Skeletal muscle tissue (tissue), 4 donors: ENCODE results near the gene STIM1. TPM values are rescaled to one million over a fixed set of nuclear protein-coding genes. Genes with fewer than 3 reads are reported as not detected.

ENCODE experiments used
- H3K27ac ChIP-seq: one replicate; pipeline ENCODE4 v1.7.0; 2013; ENCODE audit warnings: mild to moderate bottlenecking, low read depth, low read length, inconsistent platforms
- H3K27me3 ChIP-seq, 3 donors: one replicate each; pipeline ENCODE4 v1.7.0; 2013; ENCODE audit warnings: low read length in 3 of 3; ENCODE audit not compliant: control insufficient read depth in 3 of 3, insufficient read depth in 3 of 3
- H3K36me3 ChIP-seq, 3 donors: one replicate each; pipeline ENCODE4 v1.7.0; 2013; ENCODE audit warnings: low read length in 3 of 3; ENCODE audit not compliant: control insufficient read depth in 3 of 3, insufficient read depth in 3 of 3
- H3K4me1 ChIP-seq, 3 donors: one replicate each; pipeline ENCODE4 v1.7.0; 2013; ENCODE audit warnings: low read length in 3 of 3, mild to moderate bottlenecking in 3 of 3; ENCODE audit not compliant: control insufficient read depth in 3 of 3, insufficient read depth in 3 of 3
- H3K4me3 ChIP-seq, 3 donors: one replicate each; pipeline ENCODE4 v1.7.0; 2013; ENCODE audit warnings: low read length in 3 of 3
- H3K9ac ChIP-seq, 3 donors: one replicate each; pipeline ENCODE4 v1.7.0; 2013; ENCODE audit warnings: low read length in 3 of 3, mild to moderate bottlenecking in 3 of 3, moderate library complexity in 2 of 3, low read depth in 1 of 3
- H3K9me3 ChIP-seq, 3 donors: one replicate each; pipeline ENCODE4 v1.7.0; 2013; ENCODE audit warnings: low read length in 3 of 3; ENCODE audit not compliant: control insufficient read depth in 3 of 3
- total RNA-seq: library from RNA; depleted of rRNA; stranded (reverse); fragments of >200 nt; gene quantifications from one replicate; pipeline ENCODE4 v1.2.3, GENCODE V29; 2014
- donor health status: Osteomylitis.

The STIM1 gene
- total RNA-seq, 1 donor from 2014 or later, result 54.8 TPM

DNA sequence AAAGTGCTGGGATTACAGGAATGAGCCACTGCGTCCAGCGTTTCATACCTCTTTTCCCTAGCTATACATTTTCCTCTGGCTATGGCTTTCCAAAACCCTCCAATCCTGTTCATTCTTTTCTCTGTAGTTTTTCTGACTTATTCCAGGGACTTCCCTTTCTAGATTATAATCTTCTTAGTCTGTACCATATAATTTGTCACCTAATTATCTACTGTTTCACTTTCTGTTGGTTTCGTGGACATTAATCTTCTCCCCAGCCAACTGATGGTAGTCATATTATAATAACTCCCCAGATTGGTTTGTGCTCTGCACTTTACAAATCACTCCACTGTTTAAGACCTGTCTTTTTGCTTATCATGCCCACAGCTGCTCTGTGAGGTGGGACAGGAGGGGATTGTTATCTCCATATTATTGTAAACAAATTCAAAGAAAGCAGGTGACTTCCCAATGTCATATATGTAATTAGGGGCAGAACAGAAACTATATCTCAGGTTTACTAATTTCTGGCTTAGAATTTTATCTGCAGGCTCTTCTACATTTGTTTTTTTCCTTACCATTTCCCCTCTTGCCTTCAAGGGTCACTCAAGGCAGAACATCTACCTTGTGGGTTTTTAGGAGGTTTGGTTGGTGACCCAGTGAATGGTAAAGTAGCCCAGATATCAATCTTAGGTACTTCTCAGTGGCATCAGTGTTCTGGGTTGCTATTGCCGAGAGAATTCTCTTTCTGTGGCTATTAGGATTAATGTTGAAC lies 23.9 kb downstream of the STIM1 start:
- Histone ChIP-seq H3K4me1 (peaks cover 38 to 55% (median 44%) of the 10 kb centered on the region in 3 donors), H3K27ac (no peak overlapping the region), H3K36me3 (no peaks in the 10 kb centered on the region), H3K27me3 (no peaks in the 10 kb centered on the region), H3K9me3 (no peaks in the 10 kb centered on the region), H3K4me3 (no peak overlapping the region), H3K9ac (peak overlapping the region in 1 of 3 donors; percentile 28)

DNA sequence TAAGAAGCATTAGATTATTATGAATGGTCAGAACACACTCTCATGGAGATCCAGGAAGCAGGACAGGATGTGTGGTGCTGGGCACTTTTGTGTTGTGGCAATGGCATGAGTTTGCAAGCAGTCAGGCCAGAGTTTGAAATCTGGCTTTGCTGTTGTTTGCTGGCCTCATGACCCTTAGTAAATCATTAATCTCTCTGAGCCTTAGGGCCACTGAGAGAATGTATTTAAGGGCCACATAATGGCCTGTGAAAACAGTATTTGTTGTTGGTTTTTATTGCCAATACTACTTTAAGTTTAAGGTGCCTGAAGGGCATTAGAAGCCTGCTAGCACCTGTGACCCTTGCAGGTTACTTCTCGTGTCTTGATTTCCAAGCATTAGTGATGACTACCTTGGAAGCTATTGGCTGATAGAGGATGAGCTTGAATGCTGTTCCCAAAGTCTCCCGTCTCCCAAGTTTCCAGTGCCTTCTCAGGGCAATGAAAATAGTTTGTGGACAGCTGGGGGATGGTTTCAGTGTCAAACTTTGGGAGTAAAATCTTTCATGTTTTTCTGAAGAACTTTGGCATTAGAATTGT lies 24.6 kb downstream of the STIM1 start:
- no peaks in the 10 kb centered on the region for H3K27me3 ChIP-seq
- H3K4me3 ChIP-seq, result no peak overlapping the region
- no peak overlapping the region for H3K9ac ChIP-seq
- H3K4me1 ChIP-seq, result peaks cover 38 to 54% (median 42%) of the 10 kb centered on the region in 3 donors
- H3K27ac ChIP-seq, result no peak overlapping the region
- no peaks in the 10 kb centered on the region for H3K9me3 ChIP-seq
- H3K36me3 ChIP-seq, result no peaks in the 10 kb centered on the region

DNA sequence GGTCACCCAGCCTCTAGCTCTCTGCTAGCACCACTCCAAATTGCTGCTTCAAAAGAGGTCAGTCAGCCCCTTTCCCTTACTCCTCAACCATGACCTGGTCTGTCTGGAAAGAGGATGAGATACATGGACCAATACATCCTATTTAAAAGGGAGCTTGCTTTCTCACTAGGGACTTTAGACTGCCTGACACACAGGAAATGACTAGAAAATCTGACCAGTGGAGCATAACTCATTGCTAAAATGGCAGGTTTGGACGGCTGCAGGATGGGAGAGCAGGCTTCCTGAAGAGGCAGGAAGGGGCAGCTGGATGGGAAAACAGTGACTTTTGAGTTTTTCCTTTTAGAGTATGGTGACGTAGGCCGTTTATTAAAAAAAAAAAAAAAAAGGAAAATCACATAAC lies 25.3 kb downstream of the STIM1 start:
- Histone ChIP-seq H3K4me3 (no peak overlapping the region), H3K9me3 (no peaks in the 10 kb centered on the region), H3K27me3 (no peaks in the 10 kb centered on the region), H3K9ac (peak overlapping the region in 1 of 3 donors; percentile 36), H3K36me3 (no peaks in the 10 kb centered on the region), H3K4me1 (peaks cover 38 to 55% (median 42%) of the 10 kb centered on the region in 3 donors), H3K27ac (no peak overlapping the region)

DNA sequence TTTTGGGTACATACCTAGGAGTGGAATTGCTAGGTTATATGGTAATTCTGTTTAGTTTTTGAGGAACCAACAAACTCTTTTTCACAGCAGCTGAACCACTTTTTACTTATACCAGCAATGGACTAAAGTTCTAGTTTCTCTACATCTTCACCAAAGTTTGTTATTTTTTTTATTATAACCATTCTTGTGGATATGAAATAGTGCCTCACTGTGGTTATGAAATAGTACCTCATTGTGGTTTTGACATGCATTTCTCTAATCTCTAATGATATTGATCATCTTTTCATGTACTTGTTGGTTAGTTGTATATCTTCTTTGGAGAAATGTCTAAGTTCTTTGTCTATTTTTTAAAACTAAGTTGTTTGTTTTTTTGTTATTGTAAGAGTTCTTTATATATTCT lies 27.2 kb downstream of the STIM1 start:
- H3K27me3 ChIP-seq, result no peaks in the 10 kb centered on the region
- H3K4me1 ChIP-seq, result peaks cover 42 to 53% (median 45%) of the 10 kb centered on the region in 3 donors
- H3K4me3 ChIP-seq, result no peak overlapping the region
- no peak overlapping the region for H3K27ac ChIP-seq
- H3K36me3 ChIP-seq, result no peaks in the 10 kb centered on the region
- H3K9me3 ChIP-seq, result no peaks in the 10 kb centered on the region
- no peak overlapping the region for H3K9ac ChIP-seq

DNA sequence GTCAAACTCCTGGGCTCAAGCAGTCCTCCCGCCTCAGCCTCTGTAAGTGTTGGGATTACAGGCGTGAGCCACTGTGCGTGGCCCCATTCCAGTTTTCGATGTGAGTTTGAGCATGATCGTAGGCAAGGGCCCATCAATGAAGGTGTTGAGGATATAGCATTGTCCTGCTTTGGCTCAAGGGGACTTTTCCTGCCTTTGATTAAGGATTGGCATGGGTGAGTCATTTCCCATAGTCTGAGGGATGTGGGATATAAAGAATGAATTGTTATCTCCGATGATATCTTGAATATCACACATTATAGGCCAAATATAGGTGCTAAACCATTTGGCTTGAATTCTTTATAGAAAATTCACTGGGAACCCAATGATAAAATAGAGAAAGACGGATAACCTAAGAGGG lies 30.4 kb downstream of the STIM1 start:
- Histone ChIP-seq H3K9ac (no peak overlapping the region), H3K36me3 (no peaks in the 10 kb centered on the region), H3K27me3 (no peaks in the 10 kb centered on the region), H3K4me1 (peaks cover 18 to 37% (median 36%) of the 10 kb centered on the region in 3 donors), H3K27ac (no peak overlapping the region), H3K9me3 (no peaks in the 10 kb centered on the region), H3K4me3 (no peak overlapping the region)

DNA sequence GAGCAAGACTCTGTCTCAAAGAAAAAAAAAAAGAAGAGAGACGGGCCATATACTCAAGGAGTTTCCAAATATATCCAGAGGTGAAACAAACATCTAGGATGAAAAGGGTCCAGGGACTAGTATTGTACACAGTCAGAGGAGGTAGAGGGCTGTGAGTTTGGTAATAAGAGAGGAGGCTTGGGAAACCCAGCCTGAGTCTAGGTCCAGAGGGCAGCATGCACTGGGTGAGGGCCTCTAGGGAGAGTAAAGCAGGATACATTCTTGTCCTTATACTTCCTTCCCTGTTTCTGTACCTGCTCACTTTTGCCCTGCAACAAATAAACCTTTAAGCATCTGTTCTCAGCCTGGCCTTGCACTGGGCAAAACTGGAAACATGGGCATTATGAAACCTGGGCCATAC lies 31.5 kb downstream of the STIM1 start:
- no peaks in the 10 kb centered on the region for H3K36me3 ChIP-seq
- no peaks in the 10 kb centered on the region for H3K9me3 ChIP-seq
- H3K4me3 ChIP-seq, result no peak overlapping the region
- H3K27ac ChIP-seq, result no peak overlapping the region
- H3K27me3 ChIP-seq, result no peaks in the 10 kb centered on the region
- peak overlapping the region in 1 of 3 donors; percentile 26 for H3K9ac ChIP-seq
- peaks cover 18 to 42% (median 36%) of the 10 kb centered on the region in 3 donors for H3K4me1 ChIP-seq

DNA sequence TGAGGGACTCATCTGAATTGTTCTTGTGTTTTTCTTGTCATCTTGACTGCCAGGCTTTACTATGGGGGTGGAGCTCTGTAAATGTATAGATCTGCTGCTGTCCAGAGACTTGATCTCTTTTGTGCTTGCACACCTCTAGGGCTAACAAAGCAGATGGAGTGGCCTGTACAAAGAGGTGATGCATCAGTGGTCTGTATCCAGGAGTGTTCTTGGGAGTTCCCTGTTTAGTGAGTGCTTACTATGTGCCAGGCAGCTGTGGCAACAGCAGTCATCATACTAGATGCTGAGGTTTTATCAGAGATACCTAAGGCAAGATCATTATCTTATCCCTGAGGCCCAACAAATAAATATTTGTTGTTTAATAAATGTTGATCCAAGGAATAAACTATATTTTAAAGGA lies 33.4 kb downstream of the STIM1 start:
- no peaks in the 10 kb centered on the region for H3K27me3 ChIP-seq
- no peak overlapping the region for H3K27ac ChIP-seq
- H3K4me3 ChIP-seq, result no peak overlapping the region
- no peak overlapping the region for H3K9ac ChIP-seq
- H3K36me3 ChIP-seq, result no peaks in the 10 kb centered on the region
- H3K4me1 ChIP-seq, result peaks cover 30 to 45% (median 44%) of the 10 kb centered on the region in 3 donors
- no peaks in the 10 kb centered on the region for H3K9me3 ChIP-seq

DNA sequence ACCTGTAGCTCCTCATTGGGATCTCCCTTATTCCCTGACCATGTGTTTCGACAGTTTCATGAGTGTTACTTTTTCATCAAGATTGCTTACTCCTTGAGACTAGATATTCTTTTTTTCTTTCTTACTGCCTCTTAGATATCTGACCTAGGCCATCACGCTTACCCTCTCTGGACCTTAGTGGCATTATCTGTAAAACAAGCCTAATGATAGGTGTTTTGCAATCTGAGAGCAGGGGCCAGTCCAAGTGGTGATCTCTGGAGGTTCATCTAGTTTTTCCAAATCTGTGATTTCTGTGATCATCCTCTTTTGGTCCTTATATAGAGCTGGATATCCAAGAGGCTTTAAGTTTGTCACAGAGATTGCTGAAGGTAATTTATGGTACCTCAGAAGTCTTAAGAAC lies 34.5 kb downstream of the STIM1 start:
- Histone ChIP-seq H3K36me3 (no peaks in the 10 kb centered on the region), H3K27me3 (no peaks in the 10 kb centered on the region), H3K9ac (no peak overlapping the region), H3K4me1 (peaks cover 29 to 48% (median 42%) of the 10 kb centered on the region in 3 donors), H3K4me3 (no peak overlapping the region), H3K27ac (no peak overlapping the region), H3K9me3 (no peaks in the 10 kb centered on the region)

DNA sequence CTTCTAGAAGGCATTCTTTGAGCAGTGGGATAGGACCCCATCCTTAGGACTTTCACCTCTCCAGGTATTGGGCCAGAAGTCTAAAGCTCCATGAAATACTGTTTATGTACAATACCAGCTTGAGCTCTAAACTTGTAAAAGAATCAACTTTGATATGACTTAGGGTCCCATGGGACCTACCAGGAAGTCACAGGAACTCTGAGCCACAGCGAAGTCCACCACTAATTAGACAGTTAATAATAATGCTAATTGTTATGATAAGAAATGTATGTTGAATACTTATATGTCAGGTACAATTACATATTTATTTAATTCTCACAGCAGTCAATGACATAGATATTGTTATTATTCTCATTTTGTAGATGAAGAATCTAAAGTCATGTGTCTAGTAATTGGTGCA lies 35.3 kb downstream of the STIM1 start:
- H3K9ac ChIP-seq, result no peak overlapping the region
- no peak overlapping the region for H3K27ac ChIP-seq
- no peaks in the 10 kb centered on the region for H3K36me3 ChIP-seq
- no peaks in the 10 kb centered on the region for H3K9me3 ChIP-seq
- no peak overlapping the region for H3K4me3 ChIP-seq
- H3K27me3 ChIP-seq, result no peaks in the 10 kb centered on the region
- H3K4me1 ChIP-seq, result peaks cover 31 to 51% (median 41%) of the 10 kb centered on the region in 3 donors

DNA sequence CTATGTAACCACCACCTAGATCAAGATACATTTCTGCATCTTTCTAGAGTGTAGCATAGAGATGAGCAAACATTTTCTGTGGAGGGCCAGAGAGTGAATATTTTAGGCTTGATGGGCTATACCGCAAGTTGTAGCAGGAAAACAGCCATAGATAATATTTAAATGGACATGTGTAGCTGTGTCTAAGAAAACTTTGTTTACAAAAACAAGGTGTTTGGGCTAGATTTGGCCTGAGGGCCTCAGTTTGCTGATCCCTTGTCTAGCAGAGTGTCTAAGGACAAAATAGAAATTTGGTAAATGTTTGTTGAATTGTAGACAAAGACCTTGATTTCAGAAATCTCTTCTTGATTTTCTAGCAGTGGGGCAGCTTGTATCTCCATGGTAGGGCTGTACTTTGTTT lies 36.3 kb downstream of the STIM1 start:
- Histone ChIP-seq H3K4me1 (peaks cover 33 to 55% (median 40%) of the 10 kb centered on the region in 3 donors), H3K9me3 (no peaks in the 10 kb centered on the region), H3K27me3 (no peaks in the 10 kb centered on the region), H3K4me3 (no peak overlapping the region), H3K9ac (no peak overlapping the region), H3K36me3 (no peaks in the 10 kb centered on the region), H3K27ac (no peak overlapping the region)
